Upper lobe of left lung (tissue), 6 donors: ENCODE data around the gene SSC5D. TPM values are rescaled to one million over a fixed set of nuclear protein-coding genes. Genes with fewer than 3 reads are reported as not detected.

Experiments
- ATAC-seq, 2 donors: fragments of 200-7000 bp; cut with Tn5 transposase; one replicate each; pipeline ENCODE4 v1.9.1; 2022; ENCODE audit warnings: mild to moderate bottlenecking in 2 of 2, moderate library complexity in 2 of 2; ENCODE audit not compliant: low FRiP score in 2 of 2
- DNase-seq, 2 donors: peaks; one replicate each; pipeline ENCODE4 v3.0.0-alpha.2; 2019 to 2020
- H3K27ac ChIP-seq, 4 donors: fragments of 200-600 bp; sonication (generic); one replicate each; pipeline ENCODE4 v1.5.1; 2016 to 2019
- H3K27me3 ChIP-seq, 4 donors: fragments of 200-600 bp; sonication (generic); one replicate each; pipeline ENCODE4 v1.5.1; 2017 to 2019
- H3K36me3 ChIP-seq, 4 donors: fragments of 200-600 bp; sonication (generic); one replicate each; pipeline ENCODE4 v1.5.1; 2016 to 2019
- H3K4me1 ChIP-seq, 4 donors: fragments of 200-600 bp; sonication (generic); one replicate each; pipeline ENCODE4 v1.5.1; 2018 to 2019
- H3K4me3 ChIP-seq, 4 donors: fragments of 200-600 bp; sonication (generic); one replicate each; pipeline ENCODE4 v1.5.1; 2017 to 2019; ENCODE audit warnings: mild to moderate bottlenecking in 2 of 4, moderate library complexity in 1 of 4
- H3K9me3 ChIP-seq, 4 donors: fragments of 200-600 bp; sonication (generic); one replicate each; pipeline ENCODE4 v1.5.1; 2018 to 2019
- CTCF ChIP-seq, 6 experiments: fragments of 450-650 bp in 4 of 6; fragments of 200-600 bp in 2 of 6; sonication (generic) in 2 of 6; IDR thresholded peaks; one replicate each; pipeline ENCODE4 v1.5.1; 2016 to 2019; ENCODE audit warnings: antibody characterized with exemption in 6 of 6
- EP300 ChIP-seq, 4 donors: sonication (generic); formaldehyde crosslinking; IDR thresholded peaks; one replicate each; pipeline ENCODE4 v1.5.1; 2017; ENCODE audit warnings: antibody characterized with exemption in 4 of 4, control low read depth in 2 of 4
- POLR2A ChIP-seq, 4 donors: fragments of 450-650 bp; IDR thresholded peaks; one replicate each; pipeline ENCODE4 v1.5.1; 2016 to 2017; ENCODE audit warnings: antibody characterized with exemption in 4 of 4, mild to moderate bottlenecking in 2 of 4
- POLR2AphosphoS5 ChIP-seq, 2 donors: sonication (generic); formaldehyde crosslinking; IDR thresholded peaks; one replicate each; pipeline ENCODE4 v1.5.1; 2017; ENCODE audit warnings: antibody characterized with exemption in 2 of 2
- WGBS, 2 donors: methylation state at CpG; one replicate each; pipeline ENCODE4 v1.1.5; 2017 to 2018; 5-methylcytosine and 5-hydroxymethylcytosine counted together
- total RNA-seq, 6 donors: library from RNA; depleted of rRNA in 4 of 6; stranded (reverse); fragments of >200 nt in 4 of 6; gene quantifications; one replicate each; pipeline versions ENCODE4 v1.1.0 to v1.2.1, GENCODE V29; 2016 to 2021
- donor health status: DM: no; HTN: no; CAD: no; lungs with moderate emphysema.
- donor health status: DM: no; HTN: yes; CAD: no; lungs with severe emphysema.

Gene SSC5D
- total RNA-seq, 6 donors from 2014 or later: 0.39 to 10.1 (median 6.7) TPM

DNA sequence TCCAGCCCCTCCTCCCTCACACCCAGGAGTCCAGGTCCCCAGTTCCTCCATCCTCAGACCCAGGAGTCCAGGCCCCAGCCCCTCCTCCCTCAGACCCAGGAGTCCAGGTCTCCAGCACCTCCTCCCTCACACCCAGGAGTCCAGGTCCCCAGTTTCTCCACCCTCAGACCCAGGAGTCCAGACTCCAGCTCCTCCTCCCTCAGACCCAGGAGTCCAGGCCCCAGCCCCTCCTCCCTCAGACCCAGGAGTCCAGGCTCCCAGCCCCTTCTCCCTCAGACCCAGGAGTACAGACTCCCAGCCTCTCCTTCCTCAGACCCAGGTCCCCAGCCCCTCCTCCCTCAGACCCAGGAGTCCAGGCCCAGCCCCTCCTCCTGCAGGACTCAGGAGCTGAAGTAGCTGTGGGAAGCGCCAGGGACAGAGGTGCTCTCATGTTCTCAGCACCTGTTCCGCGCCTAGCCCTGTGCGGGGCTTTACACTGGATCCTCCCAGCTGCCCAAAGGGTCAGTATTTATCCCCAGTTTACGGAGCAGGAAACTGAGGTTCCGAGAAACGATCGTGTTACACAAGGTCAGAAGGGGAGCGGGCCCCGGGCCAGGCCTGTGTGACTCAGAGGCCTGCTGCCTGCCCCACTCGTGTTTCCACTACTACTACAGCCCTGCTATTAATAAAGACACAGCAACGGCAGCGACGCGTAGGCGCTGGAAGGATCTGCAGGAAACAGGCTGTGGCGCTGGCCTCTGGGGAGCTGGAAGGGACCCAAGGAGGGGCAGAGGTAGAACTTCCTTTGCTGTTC, 58.8 kb downstream of the SSC5D start:
- ATAC-seq (peak; percentile 59 to 74), DNase-seq (peak; percentile 70 to 89)
- TF ChIP-seq EP300 (IDR thresholded peaks at IDR 0.05): peak in 1 of 4 donors; percentile 42
- no peak for TF ChIP-seq POLR2A (IDR thresholded peaks at IDR 0.05)
- TF ChIP-seq POLR2AphosphoS5 (IDR thresholded peaks at IDR 0.05): peak; percentile 37 to 48
- TF ChIP-seq CTCF (IDR thresholded peaks at IDR 0.05): no peak
- Histone ChIP-seq H3K27ac (peak overlapping the region; percentile 3 to 79 (median 52)), H3K4me1 (peaks cover 0 to 32% (median 6%) of the 10 kb centered on the region in 4 donors), H3K36me3 (no peaks in the 10 kb centered on the region), H3K4me3 (no peak overlapping the region), H3K9me3 (no peaks in the 10 kb centered on the region), H3K27me3 (no peaks in the 10 kb centered on the region)
- WGBS, 2 donors: 20 to 47% methylated on average over 16 to 17 of the region's 17 CpGs

DNA sequence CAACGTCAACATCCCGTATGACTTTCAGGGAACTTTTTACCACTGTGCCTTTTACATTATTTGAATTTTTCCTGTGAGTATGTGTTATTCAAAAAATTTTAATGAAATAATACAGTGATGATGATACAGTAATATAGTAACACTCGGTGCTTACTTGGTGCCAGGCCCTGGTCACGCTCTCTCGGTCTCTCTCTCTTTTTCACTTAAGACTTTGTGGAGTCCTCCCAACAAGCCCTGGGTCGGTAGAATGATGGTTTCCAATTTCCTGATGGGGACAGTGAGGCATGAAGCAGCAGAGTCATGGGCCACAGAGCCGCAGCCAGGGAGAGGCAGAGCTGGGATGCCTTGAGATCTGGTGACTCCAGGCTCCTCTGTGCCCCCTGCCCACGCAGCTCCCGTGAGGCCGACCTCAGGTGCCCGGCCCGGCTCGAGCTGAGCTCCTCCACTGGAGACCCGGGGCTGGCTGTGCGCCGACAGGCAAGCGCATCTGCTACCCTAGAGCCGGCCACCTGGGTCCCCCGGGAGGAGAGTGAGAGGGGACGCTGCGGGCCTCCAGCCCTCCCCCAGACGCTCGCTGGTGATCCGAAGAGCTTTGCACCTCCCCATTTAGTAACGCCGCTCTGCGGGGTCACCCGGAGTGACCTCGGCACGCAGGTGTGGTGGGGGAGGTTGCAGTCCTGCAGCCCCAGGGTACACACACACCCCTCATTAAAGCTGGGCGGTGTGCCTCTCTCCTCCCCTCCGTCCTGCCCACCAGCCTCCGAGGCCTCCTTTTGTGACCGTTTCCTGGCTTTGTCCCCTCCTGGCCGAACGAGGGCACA, 61.5 kb downstream of the SSC5D start:
- peak in 1 of 2 donors; percentile 81 for DNase-seq
- Histone ChIP-seq H3K4me3 (peak overlapping the region in 3 of 4 donors; percentile 17 to 33 (median 18)), H3K9me3 (no peaks in the 10 kb centered on the region), H3K27ac (peak overlapping the region in 1 of 4 donors; percentile 29), H3K36me3 (no peaks in the 10 kb centered on the region), H3K27me3 (no peaks in the 10 kb centered on the region), H3K4me1 (peaks cover 0 to 32% (median 6%) of the 10 kb centered on the region in 4 donors)
- peak in 1 of 2 donors; percentile 19 for ATAC-seq
- no peak for TF ChIP-seq EP300 (IDR thresholded peaks at IDR 0.05)
- TF ChIP-seq POLR2AphosphoS5 (IDR thresholded peaks at IDR 0.05): no peak
- TF ChIP-seq POLR2A (IDR thresholded peaks at IDR 0.05): no peak
- no peak for TF ChIP-seq CTCF (IDR thresholded peaks at IDR 0.05)
- 50 to 52% methylated on average over 19 to 23 of the region's 36 CpGs for WGBS, 2 donors

GRCh38 chr19:55550321-55550650, 62.0 kb downstream of the SSC5D start:
- Histone ChIP-seq H3K27ac (no peak overlapping the region), H3K27me3 (no peaks in the 10 kb centered on the region), H3K36me3 (no peaks in the 10 kb centered on the region), H3K4me1 (peaks cover 0 to 30% (median 6%) of the 10 kb centered on the region in 4 donors), H3K4me3 (peak overlapping the region in 1 of 4 donors; percentile 18), H3K9me3 (no peaks in the 10 kb centered on the region)
- no peak for ATAC-seq
- no peak for DNase-seq
- TF ChIP-seq EP300 (IDR thresholded peaks at IDR 0.05) (no peak), CTCF (IDR thresholded peaks at IDR 0.05) (no peak), POLR2A (IDR thresholded peaks at IDR 0.05) (no peak), POLR2AphosphoS5 (IDR thresholded peaks at IDR 0.05) (no peak)
- WGBS, 2 donors: 63 to 69% methylated on average over 7 of the region's 7 CpGs

- DNase-seq (no peak), ATAC-seq (no peak)
- 57 to 73% methylated on average over 5 of the region's 5 CpGs for WGBS, 2 donors
- Histone ChIP-seq H3K9me3 (no peaks in the 10 kb centered on the region), H3K4me3 (no peak overlapping the region), H3K27ac (no peak overlapping the region), H3K4me1 (peaks cover 0 to 16% (median 6%) of the 10 kb centered on the region in 4 donors), H3K36me3 (no peaks in the 10 kb centered on the region), H3K27me3 (no peaks in the 10 kb centered on the region)
- TF ChIP-seq POLR2AphosphoS5 (IDR thresholded peaks at IDR 0.05): no peak
- no peak for TF ChIP-seq CTCF (IDR thresholded peaks at IDR 0.05)
These were observed 64.0 kb downstream of the SSC5D start for GRCh38 chr19:55552206-55552605.
